Fibroblast of lung (primary cell): ENCODE results near the gene SRSF7. TPM values are rescaled to one million over a fixed set of nuclear protein-coding genes. Genes with fewer than 3 reads are reported as not detected.

Experiments used
- DNase-seq, 2 donors: peaks; one replicate each; pipeline versions ENCODE4 v3.0.0 to v3.0.0-alpha.2; 2010; ENCODE audit warnings: low read depth in 2 of 2
- H2AFZ ChIP-seq: 2 replicates; pipeline ENCODE4 v1.5.1; 2012; ENCODE audit warnings: low read length, control low read depth, inconsistent platforms
- H3K27ac ChIP-seq: 2 replicates; pipeline ENCODE4 v1.5.1; 2011; ENCODE audit warnings: low read length, control low read depth; ENCODE audit not compliant: insufficient read depth
- H3K27me3 ChIP-seq: 2 replicates; pipeline ENCODE4 v1.5.1; 2011; ENCODE audit warnings: mild to moderate bottlenecking, low read length; ENCODE audit not compliant: control insufficient read depth, insufficient read depth
- H3K36me3 ChIP-seq: 2 replicates; pipeline ENCODE4 v1.5.1; 2011; ENCODE audit warnings: low read length; ENCODE audit not compliant: control insufficient read depth, insufficient read depth
- H3K4me1 ChIP-seq: 2 replicates; pipeline ENCODE4 v1.5.1; 2011; ENCODE audit warnings: low read length; ENCODE audit not compliant: control insufficient read depth, insufficient read depth; ENCODE audit errors: extremely low read depth
- H3K4me2 ChIP-seq: 2 replicates; pipeline ENCODE4 v1.5.1; 2011; ENCODE audit warnings: low read length, control low read depth; ENCODE audit not compliant: insufficient read depth; ENCODE audit errors: extremely low read depth
- H3K4me3 ChIP-seq, 4 experiments: fragments of 200-600 bp in 1 of 4; sonication (generic) in 1 of 4; replicated peaks in 1 of 4; 2 replicates each; pipeline ENCODE4 v1.5.1; 2011 to 2016; ENCODE audit warnings: low read length in 4 of 4, low read depth in 3 of 4, mild to moderate bottlenecking in 3 of 4, control low read depth in 2 of 4, inconsistent platforms in 1 of 4, mixed read lengths in 1 of 4; ENCODE audit not compliant: insufficient read depth in 1 of 4; ENCODE audit errors: control extremely low read depth in 1 of 4
- H3K79me2 ChIP-seq: 2 replicates; pipeline ENCODE4 v1.5.1; 2012; ENCODE audit warnings: mild to moderate bottlenecking, low read length, inconsistent platforms; ENCODE audit not compliant: control insufficient read depth, insufficient read depth
- H3K9ac ChIP-seq: 2 replicates; pipeline ENCODE4 v1.5.1; 2011; ENCODE audit warnings: mild to moderate bottlenecking, low read length, control low read depth; ENCODE audit not compliant: insufficient read depth
- H3K9me3 ChIP-seq: 2 replicates; pipeline ENCODE4 v1.5.1; 2012; ENCODE audit warnings: low read depth, low read length; ENCODE audit not compliant: control insufficient read depth, insufficient read depth
- H4K20me1 ChIP-seq: 2 replicates; pipeline ENCODE4 v1.5.1; 2011; ENCODE audit warnings: low read length; ENCODE audit not compliant: control insufficient read depth, insufficient read depth; ENCODE audit errors: extremely low read depth
- CTCF ChIP-seq, 2 donors: IDR thresholded peaks in 1 of 2; conservative IDR thresholded peaks in 1 of 2; 1 replicate in 1 of 2; 2 replicates in 1 of 2; pipeline ENCODE4 v1.5.1; 2011 to 2012; ENCODE audit warnings: low read length in 2 of 2, control low read depth in 1 of 2, inconsistent platforms in 1 of 2, low read depth in 1 of 2, mild to moderate bottlenecking in 1 of 2
- EZH2 ChIP-seq: IDR thresholded peaks from 2 replicates; pipeline ENCODE4 v1.5.1; 2012; ENCODE audit warnings: low read length, control low read depth, mild to moderate bottlenecking; ENCODE audit errors: missing control alignments
- polyA plus RNA-seq, 2 donors: library from polyadenylated mRNA; depleted of rRNA in 1 of 2; stranded (reverse) in 1 of 2; unstranded in 1 of 2; fragments of >200 nt; gene quantifications; 2 replicates each; pipeline ENCODE4 v1.2.1, GENCODE V29; 2011 to 2012; ENCODE audit warnings: missing spikeins in 1 of 2
- total RNA-seq: library from RNA; depleted of rRNA; stranded (reverse); fragments of >200 nt; gene quantifications from 2 replicates; pipeline ENCODE4 v1.2.1, GENCODE V29; 2014

The SRSF7 gene
- total and polyA plus RNA-seq, 2 donors (not counting 1 experiment from before 2014, with no cell fraction given) = 118 to 193 TPM

- Histone ChIP-seq H3K9ac (no peak overlapping the region), H3K4me3 (no peak overlapping the region), H3K27me3 (no peaks in the 10 kb centered on the region), H4K20me1 (no peaks in the 10 kb centered on the region), H3K79me2 (peaks cover 3% of the 10 kb centered on the region), H3K36me3 (no peaks in the 10 kb centered on the region), H3K9me3 (no peaks in the 10 kb centered on the region), H3K4me1 (peaks cover 2% of the 10 kb centered on the region), H3K4me2 (no peak overlapping the region), H3K27ac (no peak overlapping the region), H2AFZ (no peak overlapping the region)
- no peak for TF ChIP-seq EZH2
- no peak for TF ChIP-seq CTCF (conservative IDR thresholded peaks at IDR 0.05 in 1 of 2, IDR thresholded peaks at IDR 0.05 in 1 of 2; ENCODE audit: low read depth in 1 of 2, low read length in 2 of 2)
- DNase-seq = no peak
These were observed 32.4 kb upstream of the SRSF7 start for GRCh38 chr2:38783586-38783985.

GRCh38 chr2:38778687-38779082 lies 27.5 kb upstream of the SRSF7 start:
- Histone ChIP-seq H2AFZ (peak overlapping the region; percentile 99), H3K9me3 (no peaks in the 10 kb centered on the region), H3K4me2 (peak overlapping the region; percentile 99), H3K4me1 (peaks cover 4% of the 10 kb centered on the region), H3K79me2 (peaks cover 8% of the 10 kb centered on the region), H3K27me3 (no peaks in the 10 kb centered on the region), H4K20me1 (no peaks in the 10 kb centered on the region), H3K4me3 (peak overlapping the region; percentile 86 to 99 (median 92)), H3K36me3 (no peaks in the 10 kb centered on the region), H3K27ac (peak overlapping the region; percentile 88), H3K9ac (peak overlapping the region; percentile 63)
- TF ChIP-seq EZH2 (no peak), CTCF (conservative IDR thresholded peaks at IDR 0.05 in 1 of 2, IDR thresholded peaks at IDR 0.05 in 1 of 2; ENCODE audit: low read depth in 1 of 2, low read length in 2 of 2) (no peak)
- no peak for DNase-seq

GRCh38 chr2:38776531-38776930 lies 25.4 kb upstream of the SRSF7 start:
- peaks cover 4% of the 10 kb centered on the region for H3K4me1 ChIP-seq
- H3K36me3 ChIP-seq = no peaks in the 10 kb centered on the region
- no peak overlapping the region for H3K27ac ChIP-seq
- no peaks in the 10 kb centered on the region for H3K27me3 ChIP-seq
- H2AFZ ChIP-seq = no peak overlapping the region
- no peak for DNase-seq
- H3K4me3 ChIP-seq = no peak overlapping the region
- peaks cover 8% of the 10 kb centered on the region for H3K79me2 ChIP-seq
- H3K9ac ChIP-seq = no peak overlapping the region
- no peak overlapping the region for H3K4me2 ChIP-seq
- H4K20me1 ChIP-seq = no peaks in the 10 kb centered on the region
- no peak for TF ChIP-seq EZH2
- TF ChIP-seq CTCF (conservative IDR thresholded peaks at IDR 0.05 in 1 of 2, IDR thresholded peaks at IDR 0.05 in 1 of 2; ENCODE audit: low read depth in 1 of 2, low read length in 2 of 2) = no peak
- H3K9me3 ChIP-seq = no peaks in the 10 kb centered on the region
